Ectodermal cell (in vitro differentiated cells): Measurements from ENCODE around the gene IFNG.

Experiments
- H3K27ac ChIP-seq: 2 replicates; pipeline ENCODE4 v1.7.0; 2013; ENCODE audit warnings: mild to moderate bottlenecking, low read depth, low read length; ENCODE audit not compliant: insufficient read depth, poor library complexity, severe bottlenecking
- H3K27me3 ChIP-seq: 2 replicates; pipeline ENCODE4 v1.7.0; 2013; ENCODE audit warnings: mild to moderate bottlenecking, low read length; ENCODE audit not compliant: insufficient read depth, control insufficient read depth, poor library complexity, severe bottlenecking
- H3K36me3 ChIP-seq: one replicate; pipeline ENCODE4 v1.7.0; 2013; ENCODE audit warnings: low read length; ENCODE audit not compliant: control insufficient read depth, insufficient read depth
- H3K4me1 ChIP-seq: one replicate; pipeline ENCODE4 v1.7.0; 2013; ENCODE audit warnings: low read length; ENCODE audit not compliant: control insufficient read depth, insufficient read depth
- H3K4me3 ChIP-seq: 2 replicates; pipeline ENCODE4 v1.7.0; 2013; ENCODE audit warnings: low read depth, low read length, control low read depth; ENCODE audit not compliant: insufficient read depth
- H3K9me3 ChIP-seq: 2 replicates; pipeline ENCODE4 v1.7.0; 2013; ENCODE audit warnings: mild to moderate bottlenecking, low read length, moderate library complexity; ENCODE audit not compliant: control insufficient read depth
- WGBS, 2 experiments: methylation state at CpG; one replicate each; pipeline ENCODE4 v1.1.7; 2013; ENCODE audit warnings: missing lambda C conversion rate in 2 of 2; 5-methylcytosine and 5-hydroxymethylcytosine counted together

The IFNG gene

DNA sequence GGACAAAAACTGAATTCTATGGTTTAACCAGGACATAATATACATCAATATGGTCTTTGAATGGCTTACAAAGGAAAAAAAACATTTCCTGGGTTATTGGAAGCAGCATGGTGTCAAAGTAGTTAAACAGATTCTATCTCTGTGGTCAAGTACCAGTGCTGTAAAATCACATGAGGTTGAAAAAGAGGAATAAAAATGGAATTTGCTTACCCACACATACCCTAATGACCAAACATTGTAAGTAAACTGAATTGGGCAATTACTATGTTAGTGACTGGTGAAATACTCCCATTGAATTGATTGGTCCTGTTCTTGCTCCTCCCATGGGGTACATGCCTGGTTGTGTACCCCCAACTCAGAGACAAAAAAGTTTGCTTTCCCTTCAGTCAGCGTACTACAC is 19.6 kb downstream of the IFNG start:
- Histone ChIP-seq H3K27me3 (no peaks in the 10 kb centered on the region), H3K4me1 (no peaks in the 10 kb centered on the region), H3K27ac (no peak overlapping the region), H3K4me3 (no peak overlapping the region), H3K36me3 (no peaks in the 10 kb centered on the region), H3K9me3 (no peaks in the 10 kb centered on the region)
- 83 to 100% methylated on average over 1 of the region's 1 CpG for WGBS, 2 experiments

DNA sequence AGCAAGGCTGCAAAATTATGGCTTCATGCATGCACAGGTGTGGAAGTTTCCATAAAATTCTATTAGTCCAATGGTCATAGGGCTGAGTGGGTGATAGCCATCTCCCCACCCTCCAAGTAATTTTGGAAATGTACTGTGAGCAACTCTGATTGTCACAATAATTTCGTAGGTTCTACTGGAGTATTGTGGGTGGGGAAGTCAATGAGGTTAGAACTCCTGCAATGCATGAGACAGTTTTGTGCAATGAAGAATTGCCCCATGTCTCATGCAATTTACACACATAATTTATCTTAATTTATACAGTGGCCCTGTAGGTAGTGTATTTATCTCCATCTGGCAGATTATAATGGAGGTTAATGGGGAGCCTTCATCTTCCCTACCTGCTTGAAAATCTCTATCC is 20.5 kb downstream of the IFNG start:
- H3K27ac ChIP-seq, result no peak overlapping the region
- no peaks in the 10 kb centered on the region for H3K9me3 ChIP-seq
- H3K27me3 ChIP-seq, result no peaks in the 10 kb centered on the region
- H3K36me3 ChIP-seq, result no peaks in the 10 kb centered on the region
- 90 to 100% methylated on average over 1 of the region's 1 CpG for WGBS, 2 experiments
- no peaks in the 10 kb centered on the region for H3K4me1 ChIP-seq
- no peak overlapping the region for H3K4me3 ChIP-seq

GRCh38 chr12:68138480-68138879 is 21.1 kb downstream of the IFNG start:
- no peaks in the 10 kb centered on the region for H3K9me3 ChIP-seq

DNA sequence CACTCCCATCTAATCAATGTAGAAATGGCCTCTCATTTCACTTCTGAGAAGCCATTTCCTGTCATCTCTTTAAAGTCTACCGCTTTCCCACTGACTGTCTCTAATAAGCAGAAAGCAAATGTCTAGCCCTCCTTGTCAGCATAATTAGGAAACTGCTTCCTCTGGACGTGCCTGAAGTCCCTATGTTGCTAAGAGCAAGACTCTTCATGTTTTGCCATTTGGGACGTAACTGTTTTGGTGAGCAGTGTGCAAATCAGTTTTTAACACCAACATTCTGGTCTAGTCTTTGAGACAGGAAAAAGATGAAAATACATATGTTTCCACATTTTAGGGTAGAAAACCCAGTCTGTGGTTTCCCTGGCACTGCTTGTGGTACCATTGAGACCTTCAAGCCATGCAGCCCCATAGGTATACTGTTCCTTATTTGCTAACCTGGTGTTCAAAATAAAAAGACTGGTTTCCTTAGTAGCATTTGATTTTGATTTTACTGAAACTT is 22.2 kb downstream of the IFNG start:
- H3K9me3 ChIP-seq, result no peaks in the 10 kb centered on the region
- WGBS, 2 experiments, result 94 to 97% methylated on average over 3 of the region's 3 CpGs
- H3K4me1 ChIP-seq, result no peaks in the 10 kb centered on the region
- no peak overlapping the region for H3K4me3 ChIP-seq
- no peaks in the 10 kb centered on the region for H3K27me3 ChIP-seq
- H3K36me3 ChIP-seq, result no peaks in the 10 kb centered on the region
- H3K27ac ChIP-seq, result no peak overlapping the region

More at GRCh38 chr12:68138480-68138879, 21.1 kb downstream of the IFNG start:
- H3K4me3 ChIP-seq, result no peak overlapping the region
- H3K36me3 ChIP-seq, result no peaks in the 10 kb centered on the region
- 91 to 98% methylated on average over 2 of the region's 2 CpGs for WGBS, 2 experiments
- no peak overlapping the region for H3K27ac ChIP-seq
- no peaks in the 10 kb centered on the region for H3K27me3 ChIP-seq
- H3K4me1 ChIP-seq, result no peaks in the 10 kb centered on the region

- no peaks in the 10 kb centered on the region for H3K9me3 ChIP-seq
- no peaks in the 10 kb centered on the region for H3K4me1 ChIP-seq
- H3K4me3 ChIP-seq, result no peak overlapping the region
- no peak overlapping the region for H3K27ac ChIP-seq
- WGBS, 2 experiments, result 94 to 97% methylated on average over 3 of the region's 3 CpGs
- no peaks in the 10 kb centered on the region for H3K36me3 ChIP-seq
- H3K27me3 ChIP-seq, result no peaks in the 10 kb centered on the region
Observed at GRCh38 chr12:68135520-68135919, 24.0 kb downstream of the IFNG start.

DNA sequence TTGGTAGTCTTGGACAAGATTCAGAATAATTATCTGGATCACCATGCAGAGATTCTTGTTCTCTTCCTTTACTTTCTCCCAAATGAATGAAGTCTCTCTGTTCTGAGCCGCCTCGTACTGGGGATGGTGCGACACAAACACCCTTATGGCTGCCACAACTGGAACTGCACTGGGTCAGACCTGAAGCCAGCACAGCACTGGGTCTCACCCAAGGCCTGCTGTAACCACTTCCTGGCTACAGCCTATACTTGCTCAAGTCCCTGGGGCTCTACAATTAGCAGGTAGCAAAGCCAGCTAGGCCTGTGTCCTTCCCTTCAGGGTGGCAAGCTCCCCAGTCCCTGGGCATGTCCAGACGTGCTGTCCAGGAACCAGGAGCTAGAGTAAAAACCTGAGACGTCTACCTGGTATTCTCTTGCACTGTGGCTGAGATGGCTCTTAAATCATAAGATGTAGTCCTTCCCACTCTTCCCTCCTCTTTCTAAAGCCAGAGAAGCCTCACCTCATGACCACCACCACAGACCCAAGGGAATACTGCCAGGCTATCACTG is 27.6 kb downstream of the IFNG start:
- 90 to 92% methylated on average over 5 of the region's 5 CpGs for WGBS, 2 experiments
- H3K9me3 ChIP-seq, result no peaks in the 10 kb centered on the region
- no peaks in the 10 kb centered on the region for H3K4me1 ChIP-seq
- no peaks in the 10 kb centered on the region for H3K36me3 ChIP-seq
- no peak overlapping the region for H3K27ac ChIP-seq
- no peak overlapping the region for H3K4me3 ChIP-seq
- no peaks in the 10 kb centered on the region for H3K27me3 ChIP-seq

GRCh38 chr12:68129979-68130378 is 29.6 kb downstream of the IFNG start:
- 84 to 93% methylated on average over 2 of the region's 2 CpGs for WGBS, 2 experiments
- Histone ChIP-seq H3K27me3 (no peaks in the 10 kb centered on the region), H3K4me1 (no peaks in the 10 kb centered on the region), H3K36me3 (no peaks in the 10 kb centered on the region), H3K4me3 (no peak overlapping the region), H3K27ac (no peak overlapping the region), H3K9me3 (no peaks in the 10 kb centered on the region)

- H3K4me1 ChIP-seq, result no peaks in the 10 kb centered on the region
- H3K27ac ChIP-seq, result no peak overlapping the region
- no peaks in the 10 kb centered on the region for H3K27me3 ChIP-seq
- H3K36me3 ChIP-seq, result no peaks in the 10 kb centered on the region
- 95 to 99% methylated on average over 2 to 3 of the region's 3 CpGs for WGBS, 2 experiments
- H3K4me3 ChIP-seq, result no peak overlapping the region
- H3K9me3 ChIP-seq, result no peaks in the 10 kb centered on the region
Observed at GRCh38 chr12:68122236-68122920, 37.2 kb downstream of the IFNG start.

DNA sequence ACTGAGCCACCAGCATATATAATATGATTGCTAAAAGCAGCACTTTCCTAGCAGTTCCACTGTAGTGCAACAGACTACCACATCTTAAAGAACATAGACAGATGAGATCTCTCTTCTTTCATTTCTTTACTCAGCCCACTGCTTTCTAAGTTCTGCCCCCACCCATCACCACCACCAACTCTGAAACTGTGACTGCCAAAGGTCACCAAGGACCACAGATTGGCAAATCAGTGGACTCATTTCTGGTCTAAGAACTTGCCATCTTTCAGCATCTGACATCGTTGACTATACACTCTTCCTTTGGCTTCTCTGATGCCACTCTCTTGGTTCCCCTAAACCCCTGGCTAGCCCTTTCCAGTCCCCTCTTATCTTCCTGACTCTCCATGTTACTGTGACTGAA is 38.4 kb downstream of the IFNG start:
- 93 to 96% methylated on average over 1 of the region's 1 CpG for WGBS, 2 experiments
- Histone ChIP-seq H3K27me3 (no peaks in the 10 kb centered on the region), H3K9me3 (no peaks in the 10 kb centered on the region), H3K27ac (no peak overlapping the region), H3K36me3 (no peaks in the 10 kb centered on the region), H3K4me1 (no peaks in the 10 kb centered on the region), H3K4me3 (no peak overlapping the region)

DNA sequence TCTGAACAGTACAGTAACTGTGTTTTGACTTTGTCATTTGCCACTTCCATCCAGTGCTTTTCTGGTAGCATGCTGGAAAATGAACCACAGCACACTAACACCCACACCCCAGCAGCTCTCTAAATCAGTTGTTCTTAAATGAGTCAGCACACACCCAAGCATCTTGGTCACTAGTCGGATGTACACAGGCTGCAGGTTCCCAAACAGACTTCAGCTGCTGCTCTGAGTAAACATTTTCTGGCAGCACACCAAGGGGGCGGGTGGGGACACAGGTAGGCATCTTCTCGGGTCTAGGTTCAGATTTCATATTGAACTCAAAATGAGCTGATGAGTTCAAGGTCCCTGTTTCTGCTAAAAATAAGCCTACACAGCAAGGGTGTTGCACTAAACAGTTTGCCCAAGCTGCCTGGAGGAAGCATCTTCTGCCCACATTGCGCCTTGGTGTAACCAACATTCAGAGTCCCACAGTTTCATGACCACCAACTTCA is 39.8 kb downstream of the IFNG start:
- H3K36me3 ChIP-seq, result no peaks in the 10 kb centered on the region
- H3K27ac ChIP-seq, result no peak overlapping the region
- no peaks in the 10 kb centered on the region for H3K4me1 ChIP-seq
- H3K4me3 ChIP-seq, result no peak overlapping the region
- no peaks in the 10 kb centered on the region for H3K9me3 ChIP-seq
- H3K27me3 ChIP-seq, result no peaks in the 10 kb centered on the region
- WGBS, 2 experiments, result 90 to 94% methylated on average over 4 of the region's 4 CpGs
